ENCODE results near the gene HOXA7. TPM values are rescaled to one million over a fixed set of nuclear protein-coding genes. Genes with fewer than 3 reads are reported as not detected.

HOXA7 gene
- total RNA-seq, 1 donor from 2014 or later, result 8.8 TPM

- Mint-ChIP-seq H3K27me3 (ENCODE audit: low read depth) (peaks cover 97% of the 10 kb centered on the region), H3K4me1 (peaks cover 16% of the 10 kb centered on the region), H3K36me3 (ENCODE audit: low read depth) (no peaks in the 10 kb centered on the region), H3K4me3 (peak overlapping the region; percentile 82), H3K27ac (ENCODE audit: unreplicated experiment) (no peak overlapping the region), H3K9me3 (no peaks in the 10 kb centered on the region)
- no peak for TF ChIP-seq CTCF (conservative IDR thresholded peaks at IDR 0.05)
- DNase-seq (ENCODE audit: low read depth, low spot score), result no peak
These were observed 37.9 kb downstream of the HOXA7 start for GRCh38 chr7:27118580-27118979.

GRCh38 chr7:27117887-27118491 is 38.5 kb downstream of the HOXA7 start:
- peak overlapping the region; percentile 82 for H3K4me3 Mint-ChIP-seq
- DNase-seq (ENCODE audit: low read depth, low spot score), result no peak
- peaks cover 16% of the 10 kb centered on the region for H3K4me1 Mint-ChIP-seq
- no peaks in the 10 kb centered on the region for H3K36me3 Mint-ChIP-seq (ENCODE audit: low read depth)
- TF ChIP-seq CTCF (conservative IDR thresholded peaks at IDR 0.05), result no peak
- peaks cover 96% of the 10 kb centered on the region for H3K27me3 Mint-ChIP-seq (ENCODE audit: low read depth)
- no peaks in the 10 kb centered on the region for H3K9me3 Mint-ChIP-seq
- no peak overlapping the region for H3K27ac Mint-ChIP-seq (ENCODE audit: unreplicated experiment)

GRCh38 chr7:27116962-27117886 is 39.3 kb downstream of the HOXA7 start:
- peaks cover 12% of the 10 kb centered on the region for H3K4me1 Mint-ChIP-seq
- no peaks in the 10 kb centered on the region for H3K36me3 Mint-ChIP-seq (ENCODE audit: low read depth)

GRCh38 chr7:27116031-27116961 is 40.2 kb downstream of the HOXA7 start:
- no peak for TF ChIP-seq CTCF (conservative IDR thresholded peaks at IDR 0.05)
- H3K27ac Mint-ChIP-seq (ENCODE audit: unreplicated experiment), result no peak overlapping the region
- no peak for DNase-seq (ENCODE audit: low read depth, low spot score)
- H3K4me1 Mint-ChIP-seq, result peaks cover 20% of the 10 kb centered on the region
- H3K27me3 Mint-ChIP-seq (ENCODE audit: low read depth), result peaks cover 96% of the 10 kb centered on the region
- no peaks in the 10 kb centered on the region for H3K9me3 Mint-ChIP-seq
- peak overlapping the region; percentile 87 for H3K4me3 Mint-ChIP-seq
- no peaks in the 10 kb centered on the region for H3K36me3 Mint-ChIP-seq (ENCODE audit: low read depth)

More at GRCh38 chr7:27116962-27117886, 39.3 kb downstream of the HOXA7 start:
- peaks cover 96% of the 10 kb centered on the region for H3K27me3 Mint-ChIP-seq (ENCODE audit: low read depth)
- no peak for TF ChIP-seq CTCF (conservative IDR thresholded peaks at IDR 0.05)
- H3K9me3 Mint-ChIP-seq, result no peaks in the 10 kb centered on the region
- H3K4me3 Mint-ChIP-seq, result peak overlapping the region; percentile 87
- H3K27ac Mint-ChIP-seq (ENCODE audit: unreplicated experiment), result no peak overlapping the region
- no peak for DNase-seq (ENCODE audit: low read depth, low spot score)

Measured in neural crest cell (in vitro differentiated cells).